HG02642 (cell line): ENCODE measurements around the gene NR3C1.
A peak's percentile ranks its signal among the peaks of the same experiment; 100 is the strongest.

Experiments
- ATAC-seq: cut with Tn5 transposase; IDR thresholded peaks from one replicate; pipeline ENCODE4 v1.9.1; 2021; ENCODE audit warnings: mild to moderate bottlenecking; ENCODE audit not compliant: unreplicated experiment, poor library complexity

Gene NR3C1

DNA sequence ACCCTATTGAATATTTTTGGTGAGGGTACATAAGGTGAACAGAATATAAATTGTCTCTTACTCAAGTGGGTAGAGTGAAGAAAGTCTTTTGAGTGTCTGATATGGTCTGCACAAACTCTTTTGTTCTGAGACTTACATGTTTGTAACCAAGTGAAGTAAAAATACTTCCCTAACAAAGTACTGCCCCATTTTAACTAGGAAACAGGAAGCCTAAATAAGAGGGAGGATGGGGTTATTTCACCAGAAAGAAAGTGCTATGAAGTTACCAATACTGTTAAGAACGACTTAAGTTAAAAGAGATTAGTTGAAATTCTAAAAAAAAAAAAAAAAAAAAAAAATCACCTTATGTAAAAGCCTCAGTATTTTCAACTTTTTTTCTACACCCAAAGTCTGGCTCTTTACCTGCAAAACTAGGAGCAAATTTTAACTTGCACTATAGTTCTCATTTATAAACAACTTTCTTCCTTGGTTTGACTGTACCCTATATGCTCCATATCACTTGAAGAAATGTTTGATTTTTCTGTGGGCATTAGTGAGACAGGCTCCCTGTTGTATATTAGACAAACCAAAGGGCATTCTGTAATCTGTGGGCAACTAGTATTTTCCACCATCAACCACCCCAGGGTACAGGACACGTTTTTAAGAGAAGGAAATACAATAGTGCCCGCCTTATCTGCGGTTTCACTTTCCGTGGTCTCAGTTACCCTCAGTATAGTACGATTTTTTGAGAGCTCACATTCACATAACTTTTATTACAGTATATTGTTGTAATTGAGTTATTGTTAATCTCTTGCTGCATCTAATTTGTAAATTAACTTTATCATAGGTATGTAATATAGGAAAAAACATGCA, 127.7 kb downstream of the NR3C1 start:
- ATAC-seq = no peak

GRCh38 chr5:143274952-143275351, 128.5 kb downstream of the NR3C1 start:
- no peak for ATAC-seq

DNA sequence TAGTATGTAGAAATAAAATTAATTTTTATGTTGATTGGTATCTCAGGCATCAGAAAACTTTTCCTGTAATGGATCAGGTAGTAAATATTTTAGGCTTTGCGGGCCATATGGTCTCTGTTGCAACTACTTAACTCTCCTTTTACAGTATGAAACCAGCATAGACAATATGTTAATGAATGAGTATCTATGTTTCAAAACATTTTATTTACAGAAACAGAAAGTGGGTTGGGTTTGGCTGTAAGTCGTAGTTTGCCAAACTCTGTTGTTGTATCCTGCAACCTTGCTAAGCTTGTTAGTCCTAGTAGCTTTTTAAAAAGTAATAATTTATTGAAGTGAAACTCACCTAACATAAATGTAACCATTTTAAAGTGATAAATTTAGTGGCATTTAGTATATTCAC, 132.1 kb downstream of the NR3C1 start:
- peak; percentile 52 for ATAC-seq

- ATAC-seq = no peak
These were observed 135.1 kb downstream of the NR3C1 start for GRCh38 chr5:143268388-143268787.

GRCh38 chr5:143267186-143267585, 136.3 kb downstream of the NR3C1 start:
- no peak for ATAC-seq

DNA sequence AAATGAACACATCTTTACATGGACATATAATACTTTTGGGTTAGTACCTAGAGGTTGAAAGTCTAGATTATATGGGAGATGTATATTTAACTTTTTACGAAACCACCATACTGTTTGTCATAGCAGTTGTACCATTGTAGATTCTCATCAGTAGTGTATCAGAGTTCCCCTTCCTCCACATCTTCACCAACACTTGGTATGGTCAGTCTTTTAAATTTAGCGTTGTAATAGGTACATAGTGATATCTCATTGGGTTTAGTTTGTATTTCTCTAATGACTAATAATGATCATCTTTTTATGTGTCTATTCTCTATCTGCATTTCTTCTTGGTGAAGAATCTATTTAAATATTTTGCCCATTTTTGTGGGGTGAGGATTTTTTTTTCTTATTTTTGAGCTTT, 137.5 kb downstream of the NR3C1 start:
- ATAC-seq = no peak

DNA sequence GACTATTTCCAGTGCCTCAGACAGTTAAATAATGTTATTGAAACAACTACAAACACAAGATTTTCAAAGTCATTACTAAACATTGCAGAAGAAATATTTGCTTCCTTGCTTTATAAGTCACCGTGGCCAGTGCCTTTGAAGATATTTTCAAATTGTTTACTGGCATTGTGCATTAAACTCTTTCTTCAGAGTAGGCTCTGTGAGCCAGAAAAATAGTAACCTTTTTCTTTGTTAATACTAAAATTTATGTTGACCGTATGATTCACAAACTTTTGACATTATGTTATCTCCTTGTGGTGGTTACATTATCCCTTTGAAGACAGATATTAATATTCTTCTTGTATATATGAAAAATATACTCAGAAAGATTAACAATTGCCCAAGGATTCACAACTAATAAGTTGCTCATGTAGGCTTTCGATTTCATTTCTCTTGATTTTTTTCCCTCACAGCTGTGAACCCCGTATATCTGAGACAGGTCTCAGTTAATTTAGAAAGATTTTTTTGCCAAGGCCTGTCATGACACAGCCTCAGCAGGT, 140.1 kb downstream of the NR3C1 start:
- no peak for ATAC-seq

DNA sequence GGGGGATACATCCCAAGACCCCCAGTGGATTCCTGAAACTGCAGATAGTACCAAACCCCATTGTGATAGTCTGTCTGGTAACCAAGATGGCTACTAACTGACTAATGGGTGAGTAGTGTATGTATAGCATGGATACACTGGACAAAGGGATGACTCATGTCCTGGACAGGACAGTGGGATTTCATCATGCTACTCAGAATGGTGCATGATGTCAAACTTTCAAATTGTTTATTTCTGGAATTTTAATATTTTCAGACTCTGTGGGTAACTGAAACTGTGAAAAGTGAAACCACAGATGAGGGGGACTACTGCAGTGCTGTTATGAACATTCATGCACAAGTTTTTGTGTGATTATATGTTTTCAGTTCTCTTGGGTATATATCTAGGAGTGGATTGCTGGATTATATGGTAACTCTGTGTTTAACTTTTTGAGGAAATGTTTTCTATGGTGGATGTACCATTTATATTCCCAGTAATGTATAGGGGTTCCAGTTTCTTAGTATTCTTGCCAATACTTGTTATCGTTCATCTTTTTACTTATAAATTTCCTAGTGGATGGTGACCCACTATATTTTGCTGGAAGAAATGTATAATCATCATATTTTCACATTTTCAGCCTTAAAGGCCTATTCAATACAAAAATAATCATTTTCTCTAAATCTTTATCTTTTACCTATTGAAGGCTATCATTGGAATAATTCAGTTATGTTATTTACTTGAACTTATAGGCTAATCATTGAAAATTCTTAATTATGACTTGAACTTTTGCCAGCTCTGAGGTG, 140.9 kb downstream of the NR3C1 start:
- peak; percentile 67 for ATAC-seq

DNA sequence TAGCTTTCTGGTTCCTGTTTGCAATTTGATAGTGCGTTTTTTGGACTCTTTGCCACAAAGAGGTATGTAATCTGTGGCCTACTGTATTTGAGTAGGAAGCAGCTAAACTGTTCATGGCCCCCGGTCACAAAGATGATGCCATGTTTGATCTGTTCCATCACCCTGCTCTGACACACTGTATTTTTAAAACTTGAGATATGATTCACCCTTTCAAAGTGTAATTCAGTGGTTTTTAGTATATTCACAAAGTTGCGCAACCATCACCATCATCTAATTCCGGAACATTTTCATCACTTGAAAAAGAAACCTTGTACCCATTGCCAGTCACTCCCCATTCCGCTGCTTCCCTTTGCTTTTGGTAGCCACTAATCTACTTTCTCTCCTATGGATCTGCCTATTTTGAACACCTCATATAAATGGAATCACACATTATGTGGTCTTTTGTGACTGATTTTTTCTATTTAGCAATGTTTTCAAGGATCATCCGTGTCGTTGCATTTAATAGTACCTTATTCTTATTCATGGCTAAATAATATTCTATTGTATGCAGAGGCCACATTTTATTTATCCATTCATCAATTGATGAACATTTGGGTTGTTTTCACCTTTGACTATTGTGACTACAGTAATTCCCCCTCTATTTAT, 141.6 kb downstream of the NR3C1 start:
- ATAC-seq = no peak

GRCh38 chr5:143259254-143259605, 144.3 kb downstream of the NR3C1 start:
- ATAC-seq = no peak

DNA sequence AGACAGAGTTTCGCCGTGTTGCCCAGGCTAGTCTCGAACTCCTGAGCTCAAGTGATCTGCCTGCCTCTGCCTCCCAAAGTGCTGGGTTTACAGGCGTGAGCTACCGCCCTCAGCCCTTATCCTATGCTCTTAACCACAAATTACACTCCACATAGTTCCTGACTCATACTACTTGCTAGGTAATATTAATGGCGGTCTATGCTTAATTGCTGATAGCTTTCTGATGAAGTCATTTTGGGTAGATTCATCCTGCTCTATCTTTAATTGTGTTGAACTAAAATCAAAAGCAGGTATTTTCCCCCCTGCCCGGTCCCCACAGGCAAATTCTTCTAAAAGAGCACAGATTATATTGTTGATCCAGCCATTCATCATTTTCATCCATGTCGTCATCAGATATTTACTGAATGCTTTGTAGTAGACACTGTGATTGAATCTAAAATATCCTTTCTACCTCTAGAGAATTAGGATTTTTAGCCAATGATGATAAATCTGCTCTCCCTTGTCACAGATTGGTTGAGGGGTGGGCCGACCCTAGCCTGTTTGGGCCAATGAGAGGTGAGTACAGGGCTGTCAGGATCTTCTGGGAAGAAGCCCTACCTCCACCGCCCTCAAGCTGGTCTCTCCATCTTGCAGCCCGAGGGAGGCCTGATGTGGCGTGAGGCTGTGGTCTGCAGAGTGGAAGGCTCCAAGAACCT, 144.8 kb downstream of the NR3C1 start:
- ATAC-seq = no peak

DNA sequence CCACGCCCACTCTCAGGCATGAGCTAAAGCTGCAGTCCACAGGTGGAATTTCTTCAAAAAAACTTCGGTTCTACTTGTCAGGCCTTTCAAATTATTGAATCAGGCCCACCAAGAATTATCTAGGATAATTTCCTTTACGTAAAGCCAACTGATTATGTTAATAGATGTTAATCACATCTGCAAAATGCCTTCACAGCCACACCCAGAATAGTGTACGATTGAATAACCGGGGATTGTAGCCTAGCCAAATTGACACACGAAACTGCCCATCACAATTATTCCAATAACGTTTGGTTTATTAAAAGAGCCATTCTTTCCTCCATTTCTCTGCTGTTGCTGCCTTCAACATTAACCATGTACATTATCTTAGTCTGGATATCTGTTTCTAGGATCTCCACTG, 148.7 kb downstream of the NR3C1 start:
- no peak for ATAC-seq

DNA sequence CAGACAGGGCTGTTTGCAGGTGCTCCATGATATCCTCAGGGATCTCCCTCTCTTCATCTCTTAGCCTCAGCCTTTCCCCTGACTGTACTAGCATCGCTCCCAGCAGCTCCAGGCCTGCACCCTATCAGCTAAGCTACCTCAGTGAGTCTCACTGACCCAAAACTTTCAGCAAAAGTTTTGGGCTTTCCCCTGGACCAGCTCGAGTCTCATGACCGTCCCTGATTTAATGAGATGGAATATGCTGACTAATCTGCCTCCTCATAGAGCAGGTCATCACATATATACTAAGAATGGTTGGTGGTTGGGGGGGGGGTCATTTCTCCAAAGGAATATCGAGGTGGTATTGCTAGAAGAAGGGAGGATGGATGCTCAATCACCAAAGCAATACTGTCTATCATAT, 151.5 kb downstream of the NR3C1 start:
- ATAC-seq = peak; percentile 42

DNA sequence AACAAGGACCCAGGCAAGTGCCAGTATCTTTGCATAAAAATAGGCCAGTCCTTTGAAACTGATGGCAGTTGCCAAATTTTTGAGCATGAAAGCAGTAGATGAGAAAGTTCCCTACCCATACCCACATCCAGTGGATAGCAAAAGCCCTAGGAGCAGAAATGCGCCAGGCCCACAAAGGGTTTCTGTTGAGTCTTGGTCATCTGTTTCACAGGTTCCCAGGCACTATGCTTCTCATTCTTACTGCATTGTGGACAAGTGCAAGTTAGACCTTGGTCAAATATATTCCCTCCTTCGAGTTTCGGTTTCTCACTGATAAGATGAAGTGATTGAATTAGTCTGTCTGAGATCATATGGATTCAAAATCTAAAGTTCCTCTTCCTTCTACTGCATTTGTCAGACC, 152.3 kb downstream of the NR3C1 start:
- peak; percentile 56 for ATAC-seq

DNA sequence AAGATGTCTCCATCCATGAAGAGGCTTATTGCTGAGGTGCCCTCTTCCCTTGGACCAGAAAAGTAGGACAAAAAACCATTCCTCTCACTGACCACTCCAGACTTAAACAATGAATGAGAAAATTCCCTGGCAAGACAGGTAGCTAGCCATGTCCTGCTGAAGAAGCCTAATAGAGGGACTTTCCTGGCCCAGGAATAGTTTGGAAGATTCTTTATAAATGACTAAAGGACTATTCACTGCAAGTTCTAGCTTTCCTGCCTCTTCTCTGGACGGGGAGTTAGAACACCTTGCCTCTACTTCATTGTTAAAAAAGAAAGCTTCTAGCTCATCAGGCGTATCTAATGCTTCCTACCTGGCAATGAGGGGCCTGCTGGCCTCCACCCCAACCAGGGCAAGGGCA, 153.6 kb downstream of the NR3C1 start:
- no peak for ATAC-seq

DNA sequence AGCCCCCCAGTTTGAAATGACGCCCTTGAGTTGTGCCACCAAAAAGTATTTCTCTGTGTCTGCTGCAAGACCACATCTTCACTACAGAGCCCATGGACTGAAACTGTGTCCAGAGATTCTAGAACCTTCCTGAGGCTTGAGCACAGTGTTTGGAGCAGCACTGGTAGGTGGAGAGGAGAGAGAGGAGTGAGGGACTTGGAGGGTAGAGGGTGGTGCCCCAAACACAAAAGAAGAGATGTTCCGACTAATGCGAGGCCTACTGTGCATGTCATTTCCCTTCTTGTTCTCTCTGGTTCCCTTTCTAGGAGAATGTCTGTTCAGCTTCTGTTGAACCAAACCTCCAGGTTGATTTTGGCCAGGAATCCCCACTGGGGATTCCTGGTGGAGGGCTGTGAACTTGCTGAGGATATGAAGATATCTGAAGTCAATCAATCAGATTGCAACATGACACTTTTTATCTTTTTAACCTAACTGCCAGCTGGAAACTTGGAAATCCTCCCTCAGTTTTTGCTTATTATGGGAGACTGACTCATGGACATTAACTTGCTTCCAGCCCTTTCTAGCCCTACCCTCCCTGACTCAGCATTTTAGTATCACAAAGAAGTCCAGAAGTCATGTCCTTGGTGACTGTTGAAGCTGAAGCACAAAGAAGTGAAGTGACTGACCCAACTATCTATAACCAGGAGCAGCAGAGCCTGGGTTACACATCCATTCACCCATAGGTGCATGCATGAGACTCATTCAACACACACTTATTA, 154.5 kb downstream of the NR3C1 start:
- no peak for ATAC-seq

DNA sequence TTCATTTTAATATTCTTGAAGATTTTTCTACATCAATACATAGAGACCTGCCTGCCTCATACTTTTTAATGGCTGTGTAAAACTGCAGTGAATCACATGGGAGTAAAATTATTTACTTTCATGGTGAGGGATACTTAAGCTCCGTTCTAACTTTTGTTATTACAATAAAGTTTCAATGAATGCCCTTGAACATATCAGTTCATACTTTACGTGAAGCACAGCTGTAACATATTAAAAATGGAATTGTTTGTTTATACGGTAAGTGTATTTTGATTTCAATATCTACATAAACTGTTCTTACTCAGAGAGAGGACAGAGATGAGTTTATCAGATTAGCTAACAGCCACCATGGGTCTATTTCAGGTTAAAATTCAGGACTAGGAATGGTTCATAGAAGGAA, 155.1 kb downstream of the NR3C1 start:
- no peak for ATAC-seq

- ATAC-seq = no peak
These were observed 156.2 kb downstream of the NR3C1 start for GRCh38 chr5:143247134-143247815.

DNA sequence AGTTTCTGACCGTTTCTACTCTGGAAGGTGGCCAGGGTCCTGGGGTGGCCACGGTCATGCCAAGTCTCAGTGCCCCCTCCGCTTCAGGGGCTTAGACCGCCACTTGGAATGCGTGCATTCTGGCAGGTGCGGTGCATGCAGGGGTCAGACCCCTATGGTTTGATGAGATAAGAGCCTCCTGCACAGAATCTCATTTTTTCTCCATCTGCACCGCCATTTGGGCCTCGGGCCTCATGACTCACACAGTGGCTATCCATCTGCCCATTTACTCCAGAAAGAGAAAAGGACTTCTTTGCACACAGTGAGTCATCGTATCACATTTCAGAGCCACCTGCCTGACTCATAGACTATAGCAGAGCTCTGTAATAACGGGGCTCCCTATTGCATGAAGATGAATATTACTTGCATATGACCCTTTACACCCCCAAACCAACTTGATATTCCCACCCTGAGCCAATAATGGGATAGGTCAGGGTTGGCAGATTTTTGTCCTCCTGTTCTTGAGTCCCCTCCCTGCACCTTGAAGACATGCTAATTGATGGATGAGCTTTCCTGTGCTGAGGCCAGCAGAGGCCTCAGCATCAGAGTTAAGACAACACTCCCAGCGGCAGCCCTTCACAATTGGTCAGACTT, 157.4 kb downstream of the NR3C1 start:
- ATAC-seq = no peak
